ENCODE data around the gene B4GALNT1. TPM values are rescaled to one million over a fixed set of nuclear protein-coding genes. Genes with fewer than 3 reads are reported as not detected.
"Not testable (repeated sequence)": the region's sequence is repeated elsewhere in the genome, so short reads cannot be mapped to it uniquely, and the experiment has no call there.

B4GALNT1 gene
- total RNA-seq: under 1 TPM; 0.34 to 0.98 TPM
- long read RNA-seq: 0 reads

- intact Hi-C loops (cut with DNase I, micrococcal nuclease): loop anchor here in 1 of 2 donors (10.0 kb wide), 1 partner anchor 52 kb away; no protein-coding TSS in a partner anchor
- peak; percentile 95 for ATAC-seq
Observed at GRCh38 chr12:57632958-57633840, at the start of gene B4GALNT1. B4GALNT1 (minus strand) TSS chr12:57633201; CDS start chr12:57632132, 1,069 bp downstream.

DNA sequence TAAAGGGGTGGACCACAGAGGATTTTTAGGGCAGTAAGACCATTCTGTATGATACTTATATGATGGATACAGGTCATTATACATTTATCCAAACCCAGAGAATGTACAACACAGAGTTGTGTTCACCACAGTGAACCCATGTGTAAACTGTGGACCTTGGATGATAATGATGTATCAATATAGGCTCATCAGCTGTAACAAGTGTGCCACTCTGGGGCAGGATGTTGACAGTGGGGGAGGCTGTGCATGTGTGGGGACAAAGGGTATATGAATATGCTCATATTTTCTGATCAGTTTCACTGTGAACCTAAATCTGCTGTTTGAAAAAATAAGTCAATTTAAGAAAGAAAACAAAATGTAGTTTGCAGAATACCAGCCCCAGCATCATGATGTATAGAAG is 46.7 kb upstream of the B4GALNT1 start:
- ATAC-seq: no peak
- DNase-seq: no peak
- intact Hi-C loops (cut with DNase I, micrococcal nuclease): loop anchor here in 1 of 2 donors (10.0 kb wide), 1 partner anchor 45 kb away; the partner anchor contains the start of gene B4GALNT1

More at GRCh38 chr12:57632958-57633840, at the start of gene B4GALNT1:
- peak in 1 of 2 donors; percentile 63 for DNase-seq

- intact Hi-C loops (cut with DNase I, micrococcal nuclease); ATAC-seq; DNase-seq: not testable (repeated sequence)
Observed at GRCh38 chr12:57677947-57678346, 44.9 kb upstream of the B4GALNT1 start.

GRCh38 chr12:57674691-57675090 is 41.7 kb upstream of the B4GALNT1 start:
- no peak for ATAC-seq
- intact Hi-C loops (cut with DNase I, micrococcal nuclease): no loop called here

GRCh38 chr12:57672801-57673200 is 39.8 kb upstream of the B4GALNT1 start:
- ATAC-seq (no peak), DNase-seq (no peak)
- intact Hi-C loops (cut with DNase I, micrococcal nuclease): no loop called here

More at GRCh38 chr12:57674691-57675090, 41.7 kb upstream of the B4GALNT1 start:
- no peak for DNase-seq

DNA sequence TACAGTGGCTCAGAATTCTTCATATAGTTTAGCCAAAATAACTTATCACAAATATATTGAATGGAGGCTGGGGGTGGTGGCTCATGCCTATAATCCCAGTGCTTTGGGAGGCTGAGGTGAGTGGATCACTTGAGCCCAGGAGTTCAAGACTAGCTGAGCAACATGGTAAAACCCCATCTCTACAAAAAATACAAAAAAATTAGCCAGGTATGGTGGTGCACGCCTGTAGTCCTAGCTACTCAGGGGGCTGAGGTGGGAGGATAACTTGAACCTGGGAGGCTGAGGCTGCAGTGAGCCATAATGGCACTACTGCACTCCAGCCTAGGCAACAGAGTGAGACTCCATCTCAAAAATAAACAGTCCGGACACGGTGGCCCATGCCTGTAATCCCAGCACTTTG is 38.8 kb upstream of the B4GALNT1 start:
- intact Hi-C loops (cut with DNase I, micrococcal nuclease); DNase-seq; ATAC-seq: not testable (repeated sequence)

DNA sequence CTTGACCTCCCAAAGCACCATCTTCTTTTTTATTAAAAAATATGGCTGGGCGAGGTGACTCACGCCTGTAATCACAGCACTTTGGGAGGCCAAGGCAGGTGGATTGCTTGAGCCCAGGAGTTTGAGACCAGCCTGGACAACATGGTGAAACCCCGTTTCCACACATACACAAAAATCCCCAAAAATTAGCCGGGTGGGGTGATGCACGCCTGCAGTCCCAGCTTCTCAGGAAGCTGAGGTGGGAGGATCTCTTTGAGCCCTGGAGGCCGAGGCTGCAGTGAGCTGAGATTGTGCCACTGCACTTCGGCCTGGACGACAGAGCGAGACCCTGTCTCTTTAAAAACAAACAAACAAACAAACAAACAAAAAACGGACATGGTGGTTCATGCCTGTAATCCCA is 36.7 kb upstream of the B4GALNT1 start:
- ATAC-seq; intact Hi-C loops (cut with DNase I, micrococcal nuclease); DNase-seq: not testable (repeated sequence)

DNA sequence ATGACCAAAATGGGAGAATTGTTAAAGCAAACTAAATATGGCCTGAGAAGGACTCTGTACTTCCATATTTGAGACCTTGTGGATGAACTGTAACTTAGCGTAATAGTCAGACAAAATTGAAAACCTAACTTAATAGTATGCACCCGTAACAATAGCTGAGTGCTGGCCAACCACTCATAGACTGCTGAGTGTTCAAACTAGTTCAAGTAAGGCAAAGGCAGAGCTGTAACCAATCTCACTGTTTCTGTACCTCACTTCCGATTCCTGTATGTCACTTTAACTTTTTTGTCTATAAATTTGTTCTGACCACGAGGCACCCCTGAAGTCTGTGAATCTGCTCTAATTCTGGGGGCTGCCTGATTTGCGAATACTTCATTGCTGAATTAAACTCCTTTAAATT is 33.9 kb upstream of the B4GALNT1 start:
- ATAC-seq (no peak), DNase-seq (no peak)
- intact Hi-C loops (cut with DNase I, micrococcal nuclease): no loop called here

GRCh38 chr12:57665066-57665820 is 32.2 kb upstream of the B4GALNT1 start:
- DNase-seq; intact Hi-C loops (cut with DNase I, micrococcal nuclease); ATAC-seq: not testable (repeated sequence)

GRCh38 chr12:57661376-57661775 is 28.4 kb upstream of the B4GALNT1 start:
- no peak for DNase-seq
- intact Hi-C loops (cut with DNase I, micrococcal nuclease): no loop called here
- ATAC-seq: no peak

- ATAC-seq: no peak
- DNase-seq: no peak
- intact Hi-C loops (cut with DNase I, micrococcal nuclease): no loop called here
Observed at GRCh38 chr12:57658890-57659289, 25.9 kb upstream of the B4GALNT1 start.

- intact Hi-C loops (cut with DNase I, micrococcal nuclease): no loop called here
- no peak for DNase-seq
- no peak for ATAC-seq
Observed at GRCh38 chr12:57657744-57658143, 24.7 kb upstream of the B4GALNT1 start.

GRCh38 chr12:57656408-57656807 is 23.4 kb upstream of the B4GALNT1 start:
- DNase-seq; intact Hi-C loops (cut with DNase I, micrococcal nuclease); ATAC-seq: not testable (repeated sequence)

GRCh38 chr12:57655541-57656240 is 22.7 kb upstream of the B4GALNT1 start:
- intact Hi-C loops (cut with DNase I, micrococcal nuclease): no loop called here
- no peak for DNase-seq

DNA sequence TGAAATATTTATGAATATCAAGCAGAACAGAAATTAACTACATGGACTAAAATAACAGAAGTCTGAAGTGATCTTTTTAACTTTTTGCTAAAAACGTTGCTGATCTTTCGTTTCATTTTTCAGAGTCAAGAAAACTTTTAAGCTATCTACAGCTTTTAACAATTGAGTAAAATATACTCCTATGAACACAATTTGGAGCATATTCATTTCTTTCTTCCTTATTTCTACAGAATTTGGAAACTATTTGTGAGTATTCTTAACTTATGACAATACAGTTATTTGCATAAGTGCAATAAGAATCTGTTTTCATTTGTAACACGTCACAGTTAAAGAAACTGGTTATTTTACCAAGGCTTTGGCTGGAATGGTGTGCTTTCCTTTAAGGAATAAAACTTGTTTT is 21.0 kb upstream of the B4GALNT1 start:
- intact Hi-C loops (cut with DNase I, micrococcal nuclease): no loop called here
- ATAC-seq (no peak), DNase-seq (no peak)

More at GRCh38 chr12:57655541-57656240, 22.7 kb upstream of the B4GALNT1 start:
- ATAC-seq: no peak

GRCh38 chr12:57646659-57647049 is 13.7 kb upstream of the B4GALNT1 start:
- intact Hi-C loops (cut with DNase I, micrococcal nuclease); ATAC-seq; DNase-seq: not testable (repeated sequence)

- DNase-seq; ATAC-seq; intact Hi-C loops (cut with DNase I, micrococcal nuclease): not testable (repeated sequence)
Observed at GRCh38 chr12:57645990-57646658, 13.1 kb upstream of the B4GALNT1 start.
